GM12891 (cell line): ENCODE data around the gene PGGT1B.

Experiments
- DNase-seq: peaks from one replicate; pipeline ENCODE4 v3.0.0; 2011; ENCODE audit warnings: low spot score; ENCODE audit not compliant: insufficient read length
- FAIRE-seq: peaks from 2 replicates; lab custom pipeline; 2011; peaks lifted over from hg19 to GRCh38; lab: Jason Lieb, UNC
- PAX5 ChIP-seq: IDR thresholded peaks from 2 replicates; pipeline ENCODE4 v1.6.1; 2011; ENCODE audit warnings: low read length, moderate library complexity, mild to moderate bottlenecking; ENCODE audit not compliant: insufficient read depth, severe bottlenecking
- POLR2A ChIP-seq: IDR thresholded peaks from 2 replicates; pipeline ENCODE4 v1.6.1; 2011; ENCODE audit warnings: low read depth, low read length, control low read depth
- POLR2AphosphoS5 ChIP-seq: IDR thresholded peaks from 2 replicates; pipeline ENCODE4 v1.6.1; 2011; ENCODE audit warnings: low read depth, low read length, control low read depth
- POU2F2 ChIP-seq: IDR thresholded peaks from 2 replicates; pipeline ENCODE4 v1.6.1; 2011; ENCODE audit warnings: low read depth, mild to moderate bottlenecking, control low read depth, low read length, moderate library complexity
- SPI1 ChIP-seq: IDR thresholded peaks from 2 replicates; pipeline ENCODE4 v1.6.1; 2011; ENCODE audit warnings: low read depth, low read length, control low read depth
- TAF1 ChIP-seq: IDR thresholded peaks from 2 replicates; pipeline ENCODE4 v1.6.1; 2011; ENCODE audit warnings: low read depth, low read length, control low read depth

PGGT1B gene

GRCh38 chr5:115231598-115231997, 31.1 kb downstream of the PGGT1B start:
- DNase-seq (no peak), FAIRE-seq (no peak)
- TF ChIP-seq PAX5 (no peak), POU2F2 (no peak)

GRCh38 chr5:115229606-115230005, 33.1 kb downstream of the PGGT1B start:
- TF ChIP-seq POLR2AphosphoS5 (no peak), POU2F2 (no peak), SPI1 (no peak)
- no peak for FAIRE-seq
- DNase-seq, result no peak

GRCh38 chr5:115227281-115227680, 35.4 kb downstream of the PGGT1B start:
- FAIRE-seq (no peak), DNase-seq (no peak)
- TF ChIP-seq SPI1, result no peak

- DNase-seq, result no peak
- no peak for TF ChIP-seq TAF1
- TF ChIP-seq POU2F2, result no peak
- no peak for TF ChIP-seq PAX5
- TF ChIP-seq POLR2AphosphoS5, result no peak
- no peak for TF ChIP-seq SPI1
- no peak for TF ChIP-seq POLR2A
- FAIRE-seq, result no peak
Measured at GRCh38 chr5:115214541-115214940, 48.1 kb downstream of the PGGT1B start.

GRCh38 chr5:115209279-115209678, 53.4 kb downstream of the PGGT1B start:
- TF ChIP-seq TAF1, result no peak
- 0 out of 2 replicates have a peak, but pooled peaks have one; percentile 25 for TF ChIP-seq POLR2AphosphoS5
- TF ChIP-seq SPI1, result peak; percentile 81
- TF ChIP-seq POU2F2, result no peak
- TF ChIP-seq PAX5, result peak; percentile 76
- DNase-seq (peak; percentile 25), FAIRE-seq (peak; percentile 99)

GRCh38 chr5:115202952-115203351, 59.7 kb downstream of the PGGT1B start:
- no peak for DNase-seq
- TF ChIP-seq TAF1 (no peak), SPI1 (no peak), POU2F2 (no peak), POLR2A (no peak), PAX5 (no peak), POLR2AphosphoS5 (no peak)
- no peak for FAIRE-seq

GRCh38 chr5:115196161-115196560, 66.5 kb downstream of the PGGT1B start:
- no peak for FAIRE-seq
- no peak for TF ChIP-seq POU2F2
- no peak for TF ChIP-seq PAX5

GRCh38 chr5:115194676-115195075, 68.0 kb downstream of the PGGT1B start:
- no peak for FAIRE-seq
- no peak for TF ChIP-seq TAF1
- no peak for TF ChIP-seq POLR2AphosphoS5
- TF ChIP-seq POLR2A, result no peak
- TF ChIP-seq POU2F2, result no peak
- no peak for TF ChIP-seq PAX5
- TF ChIP-seq SPI1, result no peak
- DNase-seq, result no peak

More at GRCh38 chr5:115196161-115196560, 66.5 kb downstream of the PGGT1B start:
- DNase-seq, result no peak

- no peak for DNase-seq
- no peak for FAIRE-seq
- TF ChIP-seq PAX5 (no peak), POU2F2 (no peak), POLR2A (no peak)
Measured at GRCh38 chr5:115193295-115193694, 69.4 kb downstream of the PGGT1B start.

- DNase-seq, result no peak
- no peak for FAIRE-seq
- no peak for TF ChIP-seq TAF1
- no peak for TF ChIP-seq POLR2A
- no peak for TF ChIP-seq POU2F2
- no peak for TF ChIP-seq SPI1
- no peak for TF ChIP-seq POLR2AphosphoS5
- no peak for TF ChIP-seq PAX5
Measured at GRCh38 chr5:115192098-115192497, 70.6 kb downstream of the PGGT1B start.

GRCh38 chr5:115191474-115192031, 71.1 kb downstream of the PGGT1B start:
- FAIRE-seq (no peak), DNase-seq (no peak)

More at GRCh38 chr5:115191474-115192031, 71.1 kb downstream of the PGGT1B start:
- TF ChIP-seq POLR2AphosphoS5 (no peak), PAX5 (no peak), SPI1 (no peak), POU2F2 (no peak), TAF1 (no peak), POLR2A (no peak)
